Sigmoid colon (tissue), 7 donors: Measurements from ENCODE around the gene RHOBTB1. TPM values are rescaled to one million over a fixed set of nuclear protein-coding genes. Genes with fewer than 3 reads are reported as not detected.

Source experiments
- DNase-seq: peaks from one replicate; pipeline ENCODE4 v3.0.0-alpha.2; 2019
- H3K27ac ChIP-seq, 4 donors: fragments of 200-600 bp; sonication (generic); one replicate each; pipeline ENCODE4 v1.5.1; 2016 to 2019; ENCODE audit warnings: mild to moderate bottlenecking in 1 of 4
- H3K27me3 ChIP-seq, 3 donors: fragments of 200-600 bp; sonication (generic); one replicate each; pipeline ENCODE4 v1.5.1; 2019; ENCODE audit warnings: mild to moderate bottlenecking in 1 of 3
- H3K36me3 ChIP-seq, 4 donors: fragments of 200-600 bp; sonication (generic); one replicate each; pipeline ENCODE4 v1.5.1; 2016 to 2019
- H3K4me1 ChIP-seq, 4 donors: fragments of 200-600 bp; sonication (generic); one replicate each; pipeline ENCODE4 v1.5.1; 2017 to 2019
- H3K4me3 ChIP-seq, 4 donors: fragments of 200-600 bp; sonication (generic); one replicate each; pipeline ENCODE4 v1.5.1; 2017 to 2019; ENCODE audit warnings: mild to moderate bottlenecking in 2 of 4, moderate library complexity in 1 of 4
- H3K9me3 ChIP-seq, 4 donors: fragments of 200-600 bp in 3 of 4; sonication (generic) in 3 of 4; one replicate each; pipeline versions ENCODE4 v1.5.1 to v1.6.1; 2013 to 2019
- CTCF ChIP-seq, 4 experiments: fragments of 450-650 bp in 3 of 4; fragments of 200-600 bp in 1 of 4; IDR thresholded peaks; one replicate each; pipeline ENCODE4 v1.5.1; 2016 to 2019; ENCODE audit warnings: antibody characterized with exemption in 4 of 4, mild to moderate bottlenecking in 3 of 4, moderate library complexity in 2 of 4
- EP300 ChIP-seq, 4 donors: sonication (generic); formaldehyde crosslinking; IDR thresholded peaks; one replicate each; pipeline ENCODE4 v1.6.1; 2017; ENCODE audit warnings: antibody characterized with exemption in 4 of 4
- POLR2A ChIP-seq, 2 donors: fragments of 450-650 bp; IDR thresholded peaks; one replicate each; pipeline ENCODE4 v1.6.1; 2016; ENCODE audit warnings: antibody characterized with exemption in 2 of 2, mild to moderate bottlenecking in 2 of 2, moderate library complexity in 2 of 2
- POLR2AphosphoS5 ChIP-seq, 4 donors: sonication (generic); formaldehyde crosslinking; IDR thresholded peaks; one replicate each; pipeline ENCODE4 v1.6.1; 2017; ENCODE audit warnings: antibody characterized with exemption in 4 of 4
- WGBS, 2 donors: extraction: QIAGEN DNeasy Blood & Tissue Kit; methylation state at CpG; one replicate each; pipeline ENCODE4 v1.1.7; 2013; 5-methylcytosine and 5-hydroxymethylcytosine counted together
- intact Hi-C: fragments of 100-400 bp; cut with DNase I; formaldehyde crosslinking; loops from one replicate; pipeline ENCODE4 v1.15.1; 2023
- polyA plus RNA-seq, 3 donors: library from polyadenylated mRNA; stranded (reverse); fragments of 200-250 nt; gene quantifications; one replicate each; pipeline ENCODE4 v1.2.3, GENCODE V29; 2013
- total RNA-seq, 4 donors: library from RNA; depleted of rRNA; stranded (reverse); fragments of >200 nt; gene quantifications; one replicate each; pipeline ENCODE4 v1.1.0, GENCODE V29; 2016
- donor health status: healthy with polysubstance abuse.
- donor health status: Bipolar disorder and iron deficiency.
- donor health status: healthy.

The RHOBTB1 gene
- total and polyA plus RNA-seq, 7 donors, result 3.3 to 25.5 (median 8.6) TPM

DNA sequence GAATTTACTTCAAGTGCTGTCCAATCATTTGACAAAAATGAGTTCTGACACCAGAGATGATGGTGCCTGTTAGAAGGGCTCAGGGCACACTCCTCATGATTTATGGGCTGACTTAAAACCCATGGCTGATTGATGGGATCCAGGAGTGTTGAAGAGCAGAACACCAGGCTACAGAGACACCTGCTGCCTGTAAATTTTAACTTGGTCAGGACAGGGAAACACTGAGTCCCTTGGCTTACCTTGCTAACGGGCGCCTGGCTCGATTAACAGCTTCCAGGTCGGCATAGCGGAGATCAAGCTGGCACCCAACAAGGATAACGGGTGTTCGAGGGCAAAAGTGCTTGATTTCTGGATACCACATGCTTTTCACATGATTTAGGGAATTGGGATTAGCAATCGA is 51.4 kb downstream of the RHOBTB1 start:
- peaks cover 0 to 45% (median 42%) of the 10 kb centered on the region in 4 donors for H3K4me1 ChIP-seq
- intact Hi-C loops, result no loop called here
- no peaks in the 10 kb centered on the region for H3K27me3 ChIP-seq
- TF ChIP-seq CTCF (IDR thresholded peaks at IDR 0.05) (no peak), EP300 (IDR thresholded peaks at IDR 0.05) (no peak), POLR2AphosphoS5 (IDR thresholded peaks at IDR 0.05) (no peak), POLR2A (IDR thresholded peaks at IDR 0.05) (no peak)
- H3K9me3 ChIP-seq, result no peaks in the 10 kb centered on the region
- WGBS, 2 donors, result 96% methylated on average over 8 of the region's 8 CpGs
- no peak overlapping the region for H3K27ac ChIP-seq
- peaks cover 0 to 14% (median 0%) of the 10 kb centered on the region in 4 donors for H3K36me3 ChIP-seq
- no peak overlapping the region for H3K4me3 ChIP-seq
- no peak for DNase-seq

DNA sequence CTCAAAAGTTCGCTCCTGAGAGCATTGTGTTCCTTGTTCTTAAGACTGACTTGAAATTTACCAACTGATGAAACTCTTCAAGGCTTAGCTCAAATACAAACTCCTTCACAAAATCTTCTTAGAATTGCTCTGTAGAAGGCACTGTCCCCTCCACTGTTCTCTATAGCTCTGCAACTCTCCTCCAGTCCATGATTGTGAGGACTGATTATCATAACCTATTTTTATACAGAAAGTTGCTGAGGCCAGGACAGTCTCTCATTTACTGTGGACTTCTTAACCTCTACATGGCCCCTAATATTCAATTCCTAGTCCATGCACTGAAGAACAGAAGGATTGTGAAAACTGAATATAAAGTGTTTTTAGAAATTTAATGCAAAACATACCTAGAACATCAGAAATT is 53.2 kb downstream of the RHOBTB1 start:
- WGBS, 2 donors, result 88 to 98% methylated on average over 1 of the region's 1 CpG
- intact Hi-C loops, result no loop called here

GRCh38 chr10:60883187-60883586 is 60.8 kb downstream of the RHOBTB1 start:
- H3K4me1 ChIP-seq, result peaks cover 0 to 4% (median 0%) of the 10 kb centered on the region in 4 donors
- no peak overlapping the region for H3K27ac ChIP-seq
- WGBS, 2 donors, result 45 to 77% methylated on average over 6 of the region's 6 CpGs
- intact Hi-C loops, result loop anchor here (5.0 kb wide), 2 partner anchors 66 to 79 kb away; no protein-coding TSS in a partner anchor
- TF ChIP-seq CTCF (IDR thresholded peaks at IDR 0.05) (peak in 3 of 4 experiments; percentile 22 to 52 (median 28)), EP300 (IDR thresholded peaks at IDR 0.05) (no peak)
- no peaks in the 10 kb centered on the region for H3K9me3 ChIP-seq
- no peak overlapping the region for H3K4me3 ChIP-seq
- DNase-seq, result no peak
- no peaks in the 10 kb centered on the region for H3K27me3 ChIP-seq
- peaks cover 0 to 36% (median 7%) of the 10 kb centered on the region in 4 donors for H3K36me3 ChIP-seq

More for the DNA sequence above, 53.2 kb downstream of the RHOBTB1 start:
- Histone ChIP-seq H3K4me3 (no peak overlapping the region), H3K9me3 (no peaks in the 10 kb centered on the region), H3K27ac (no peak overlapping the region), H3K4me1 (peaks cover 0 to 28% (median 28%) of the 10 kb centered on the region in 4 donors), H3K36me3 (peaks cover 0 to 23% (median under 1%) of the 10 kb centered on the region in 4 donors), H3K27me3 (no peaks in the 10 kb centered on the region)
- no peak for DNase-seq
- TF ChIP-seq POLR2AphosphoS5 (IDR thresholded peaks at IDR 0.05) (no peak), CTCF (IDR thresholded peaks at IDR 0.05) (no peak), POLR2A (IDR thresholded peaks at IDR 0.05) (no peak)

GRCh38 chr10:60878224-60878623 is 65.8 kb downstream of the RHOBTB1 start:
- no peak overlapping the region for H3K4me3 ChIP-seq
- intact Hi-C loops, result no loop called here
- no peaks in the 10 kb centered on the region for H3K9me3 ChIP-seq
- no peak for DNase-seq
- WGBS, 2 donors, result 87% methylated on average over 3 of the region's 3 CpGs
- peaks cover 0 to 32% (median 5%) of the 10 kb centered on the region in 4 donors for H3K36me3 ChIP-seq
- no peak overlapping the region for H3K27ac ChIP-seq
- no peaks in the 10 kb centered on the region for H3K27me3 ChIP-seq
- H3K4me1 ChIP-seq, result peaks cover 0 to 2% (median 0%) of the 10 kb centered on the region in 4 donors
- TF ChIP-seq POLR2A (IDR thresholded peaks at IDR 0.05), result no peak
- TF ChIP-seq POLR2AphosphoS5 (IDR thresholded peaks at IDR 0.05), result no peak
- no peak for TF ChIP-seq EP300 (IDR thresholded peaks at IDR 0.05)
- TF ChIP-seq CTCF (IDR thresholded peaks at IDR 0.05), result no peak

DNA sequence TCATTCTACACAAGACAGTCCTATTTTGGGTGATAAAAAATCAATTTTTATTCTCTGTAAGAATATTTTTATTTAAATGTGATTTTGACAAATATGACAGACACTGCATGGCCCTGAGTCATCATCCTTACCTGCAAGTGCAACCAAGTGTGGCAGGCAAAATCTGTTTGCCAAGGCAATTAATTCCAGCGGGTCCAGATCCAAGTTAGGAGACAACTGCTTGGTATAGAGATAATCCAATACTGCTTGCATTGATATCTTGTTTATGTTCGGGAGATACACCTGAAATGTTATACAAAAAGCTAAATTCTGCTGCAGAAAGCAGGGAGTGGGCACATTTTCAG is 66.2 kb downstream of the RHOBTB1 start:
- intact Hi-C loops, result no loop called here
- Histone ChIP-seq H3K27me3 (no peaks in the 10 kb centered on the region), H3K4me1 (no peaks in the 10 kb centered on the region), H3K36me3 (peaks cover 0 to 35% (median 5%) of the 10 kb centered on the region in 4 donors), H3K27ac (no peak overlapping the region), H3K4me3 (no peak overlapping the region), H3K9me3 (no peaks in the 10 kb centered on the region)
- 90 to 93% methylated on average over 2 of the region's 2 CpGs for WGBS, 2 donors
- no peak for TF ChIP-seq POLR2A (IDR thresholded peaks at IDR 0.05)
- TF ChIP-seq POLR2AphosphoS5 (IDR thresholded peaks at IDR 0.05), result no peak
- no peak for TF ChIP-seq EP300 (IDR thresholded peaks at IDR 0.05)
- no peak for TF ChIP-seq CTCF (IDR thresholded peaks at IDR 0.05)
- no peak for DNase-seq
